ENCODE results near the gene CSNK2A3.

CSNK2A3 gene

GRCh38 chr11:11366793-11367192 lies 13.7 kb upstream of the CSNK2A3 start:
- no peak for TF ChIP-seq CTCF (IDR thresholded peaks at IDR 0.05)

GRCh38 chr11:11363674-11364073 lies 10.6 kb upstream of the CSNK2A3 start:
- TF ChIP-seq CTCF (IDR thresholded peaks at IDR 0.05) = no peak

- TF ChIP-seq CTCF (IDR thresholded peaks at IDR 0.05) = no peak
Observed at GRCh38 chr11:11359611-11360010, 6.6 kb upstream of the CSNK2A3 start.

GRCh38 chr11:11356842-11357241 lies 3.8 kb upstream of the CSNK2A3 start:
- TF ChIP-seq CTCF (IDR thresholded peaks at IDR 0.05) = no peak

- TF ChIP-seq CTCF (IDR thresholded peaks at IDR 0.05) = no peak
Observed at GRCh38 chr11:11351042-11351586, 1.9 kb downstream of the CSNK2A3 start.

- TF ChIP-seq CTCF (IDR thresholded peaks at IDR 0.05) = no peak
Observed at GRCh38 chr11:11349870-11350337, 3.1 kb downstream of the CSNK2A3 start.

GRCh38 chr11:11349106-11349825 lies 3.8 kb downstream of the CSNK2A3 start:
- TF ChIP-seq CTCF (IDR thresholded peaks at IDR 0.05) = no peak

Data from LNCAP (cell line).